Rectal smooth muscle tissue (tissue), 1 donor: Measurements from ENCODE around the gene NPW.

Source experiments
- H3K27ac ChIP-seq: one replicate; pipeline ENCODE4 v1.7.0; 2013; ENCODE audit warnings: low read depth, low read length, inconsistent platforms
- H3K27me3 ChIP-seq: one replicate; pipeline ENCODE4 v1.7.0; 2013; ENCODE audit warnings: low read length; ENCODE audit not compliant: control insufficient read depth, insufficient read depth
- H3K36me3 ChIP-seq: one replicate; pipeline ENCODE4 v1.7.0; 2013; ENCODE audit warnings: low read length; ENCODE audit not compliant: control insufficient read depth, insufficient read depth
- H3K4me1 ChIP-seq: one replicate; pipeline ENCODE4 v1.7.0; 2013; ENCODE audit warnings: low read length; ENCODE audit not compliant: control insufficient read depth, insufficient read depth
- H3K4me3 ChIP-seq: one replicate; pipeline ENCODE4 v1.7.0; 2013; ENCODE audit warnings: low read length
- H3K9ac ChIP-seq: one replicate; pipeline ENCODE4 v1.7.0; 2013; ENCODE audit warnings: low read length

The NPW gene

GRCh38 chr16:2046893-2047329 is 27.3 kb downstream of the NPW start:
- peak overlapping the region; percentile 56 for H3K27ac ChIP-seq
- H3K4me1 ChIP-seq = peaks cover 6% of the 10 kb centered on the region
- H3K9ac ChIP-seq = peak overlapping the region; percentile 41
- H3K4me3 ChIP-seq = peak overlapping the region; percentile 96
- H3K36me3 ChIP-seq = peaks cover 7% of the 10 kb centered on the region
- H3K27me3 ChIP-seq = no peaks in the 10 kb centered on the region

GRCh38 chr16:2047330-2048115 is 27.9 kb downstream of the NPW start, which contains the start of the genes NTHL1 and TSC2:
TSS of gene NTHL1 (minus strand) at chr16:2047834. CDS start at chr16:2047823, 11 bp downstream.
TSS of gene TSC2 (plus strand) at chr16:2047985. CDS start at chr16:2048616, 631 bp downstream.
- H3K36me3 ChIP-seq = peaks cover 7% of the 10 kb centered on the region
- peak within 1 kb of the TSS; percentile 56 for H3K27ac ChIP-seq
- H3K9ac ChIP-seq = peak within 1 kb of the TSS; percentile 87
- no peaks in the 10 kb centered on the region for H3K27me3 ChIP-seq
- peaks cover 6% of the 10 kb centered on the region for H3K4me1 ChIP-seq
- H3K4me3 ChIP-seq = peak within 1 kb of the TSS; percentile 96

- peak overlapping the region; percentile 87 for H3K9ac ChIP-seq
- H3K27ac ChIP-seq = peak overlapping the region; percentile 56
- H3K27me3 ChIP-seq = no peaks in the 10 kb centered on the region
- peaks cover 12% of the 10 kb centered on the region for H3K36me3 ChIP-seq
- H3K4me1 ChIP-seq = peaks cover 6% of the 10 kb centered on the region
- peak overlapping the region; percentile 96 for H3K4me3 ChIP-seq
These were observed 28.5 kb downstream of the NPW start for GRCh38 chr16:2048116-2048543.

GRCh38 chr16:2053211-2053610 is 33.6 kb downstream of the NPW start:
- Histone ChIP-seq H3K4me3 (no peak overlapping the region), H3K27me3 (no peaks in the 10 kb centered on the region), H3K9ac (no peak overlapping the region), H3K36me3 (peaks cover 33% of the 10 kb centered on the region), H3K4me1 (peaks cover 6% of the 10 kb centered on the region), H3K27ac (no peak overlapping the region)

- Histone ChIP-seq H3K4me3 (no peak overlapping the region), H3K27me3 (no peaks in the 10 kb centered on the region), H3K27ac (no peak overlapping the region), H3K36me3 (peaks cover 35% of the 10 kb centered on the region), H3K4me1 (no peaks in the 10 kb centered on the region), H3K9ac (no peak overlapping the region)
These were observed 34.3 kb downstream of the NPW start for GRCh38 chr16:2053897-2054296.

- no peaks in the 10 kb centered on the region for H3K4me1 ChIP-seq
- no peaks in the 10 kb centered on the region for H3K27me3 ChIP-seq
- peak overlapping the region; percentile 15 for H3K4me3 ChIP-seq
- H3K27ac ChIP-seq = no peak overlapping the region
- H3K9ac ChIP-seq = no peak overlapping the region
- H3K36me3 ChIP-seq = peaks cover 33% of the 10 kb centered on the region
These were observed 35.1 kb downstream of the NPW start for GRCh38 chr16:2054543-2055245.

GRCh38 chr16:2056077-2056476 is 36.5 kb downstream of the NPW start:
- Histone ChIP-seq H3K27me3 (no peaks in the 10 kb centered on the region), H3K4me1 (no peaks in the 10 kb centered on the region), H3K36me3 (peaks cover 37% of the 10 kb centered on the region), H3K4me3 (no peak overlapping the region), H3K27ac (no peak overlapping the region), H3K9ac (no peak overlapping the region)

GRCh38 chr16:2056681-2057407 is 37.3 kb downstream of the NPW start:
- Histone ChIP-seq H3K4me1 (no peaks in the 10 kb centered on the region), H3K27me3 (no peaks in the 10 kb centered on the region), H3K9ac (no peak overlapping the region), H3K4me3 (no peak overlapping the region), H3K27ac (no peak overlapping the region), H3K36me3 (peaks cover 32% of the 10 kb centered on the region)

GRCh38 chr16:2057438-2057837 is 37.9 kb downstream of the NPW start:
- Histone ChIP-seq H3K27ac (no peak overlapping the region), H3K4me3 (no peak overlapping the region), H3K4me1 (no peaks in the 10 kb centered on the region), H3K9ac (no peak overlapping the region), H3K27me3 (no peaks in the 10 kb centered on the region), H3K36me3 (peaks cover 33% of the 10 kb centered on the region)

GRCh38 chr16:2058420-2058819 is 38.8 kb downstream of the NPW start:
- Histone ChIP-seq H3K36me3 (peaks cover 29% of the 10 kb centered on the region), H3K27me3 (no peaks in the 10 kb centered on the region), H3K9ac (no peak overlapping the region), H3K27ac (no peak overlapping the region), H3K4me1 (no peaks in the 10 kb centered on the region), H3K4me3 (no peak overlapping the region)

- H3K4me1 ChIP-seq = no peaks in the 10 kb centered on the region
- H3K27ac ChIP-seq = no peak overlapping the region
- no peak overlapping the region for H3K4me3 ChIP-seq
- H3K9ac ChIP-seq = no peak overlapping the region
- no peaks in the 10 kb centered on the region for H3K27me3 ChIP-seq
- H3K36me3 ChIP-seq = peaks cover 27% of the 10 kb centered on the region
These were observed 39.3 kb downstream of the NPW start for GRCh38 chr16:2058872-2059271.

- Histone ChIP-seq H3K9ac (no peak overlapping the region), H3K4me3 (no peak overlapping the region), H3K27me3 (no peaks in the 10 kb centered on the region), H3K4me1 (no peaks in the 10 kb centered on the region), H3K27ac (no peak overlapping the region), H3K36me3 (peaks cover 31% of the 10 kb centered on the region)
These were observed 40.8 kb downstream of the NPW start for GRCh38 chr16:2060346-2060745.
